Stimulated activated CD8-positive, alpha-beta memory T cell treated with anti-CD3 and anti-CD28 coated beads, Interleukin-2, amount 100 ng/mL, for 48 hours (primary cell): Measurements from ENCODE around the gene PYGB.

ENCODE experiments used
- DNase-seq, 2 donors: peaks; one replicate each; pipeline ENCODE4 v3.0.0-alpha.2; 2020; ENCODE audit warnings: low read depth in 2 of 2

PYGB gene

DNA sequence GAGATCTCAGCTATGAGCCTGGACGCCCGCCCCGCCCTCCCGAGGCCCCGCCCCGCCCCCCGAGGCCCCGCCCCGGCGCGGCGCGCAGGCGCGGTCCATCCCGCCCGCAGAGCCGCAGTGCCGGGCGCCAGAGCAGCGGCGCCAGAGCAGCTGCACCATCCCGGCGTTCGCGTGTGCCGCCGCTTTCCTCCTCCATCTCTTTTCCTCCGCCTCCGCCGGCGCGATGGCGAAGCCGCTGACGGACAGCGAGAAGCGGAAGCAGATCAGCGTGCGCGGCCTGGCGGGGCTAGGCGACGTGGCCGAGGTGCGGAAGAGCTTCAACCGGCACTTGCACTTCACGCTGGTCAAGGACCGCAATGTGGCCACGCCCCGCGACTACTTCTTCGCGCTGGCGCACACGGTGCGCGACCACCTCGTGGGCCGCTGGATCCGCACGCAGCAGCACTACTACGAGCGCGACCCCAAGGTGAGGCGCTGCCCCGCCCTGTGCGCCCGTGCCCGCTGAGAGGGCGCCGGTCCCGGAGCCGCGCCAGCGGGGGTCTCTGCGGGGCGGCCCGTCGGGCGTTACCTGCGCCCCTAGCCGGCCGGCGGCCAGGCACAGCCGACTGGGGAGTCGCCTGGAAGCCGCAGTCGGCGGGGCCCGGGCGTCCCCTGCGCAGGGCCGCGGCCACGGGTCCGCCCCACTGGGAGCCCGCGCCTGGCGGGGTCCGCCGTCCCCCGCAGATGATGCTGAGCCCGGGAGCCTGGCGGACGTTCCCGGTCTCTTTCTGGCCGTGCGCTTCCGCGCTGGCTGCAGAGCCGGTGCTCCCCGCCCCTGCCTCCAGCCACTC is at the start of gene PYGB:
Gene PYGB (plus strand): TSS at position 130 of the 830 bp plus-strand sequence. CDS start 94 bp downstream, at position 224.
- DNase-seq: peak; percentile 56 to 63

DNA sequence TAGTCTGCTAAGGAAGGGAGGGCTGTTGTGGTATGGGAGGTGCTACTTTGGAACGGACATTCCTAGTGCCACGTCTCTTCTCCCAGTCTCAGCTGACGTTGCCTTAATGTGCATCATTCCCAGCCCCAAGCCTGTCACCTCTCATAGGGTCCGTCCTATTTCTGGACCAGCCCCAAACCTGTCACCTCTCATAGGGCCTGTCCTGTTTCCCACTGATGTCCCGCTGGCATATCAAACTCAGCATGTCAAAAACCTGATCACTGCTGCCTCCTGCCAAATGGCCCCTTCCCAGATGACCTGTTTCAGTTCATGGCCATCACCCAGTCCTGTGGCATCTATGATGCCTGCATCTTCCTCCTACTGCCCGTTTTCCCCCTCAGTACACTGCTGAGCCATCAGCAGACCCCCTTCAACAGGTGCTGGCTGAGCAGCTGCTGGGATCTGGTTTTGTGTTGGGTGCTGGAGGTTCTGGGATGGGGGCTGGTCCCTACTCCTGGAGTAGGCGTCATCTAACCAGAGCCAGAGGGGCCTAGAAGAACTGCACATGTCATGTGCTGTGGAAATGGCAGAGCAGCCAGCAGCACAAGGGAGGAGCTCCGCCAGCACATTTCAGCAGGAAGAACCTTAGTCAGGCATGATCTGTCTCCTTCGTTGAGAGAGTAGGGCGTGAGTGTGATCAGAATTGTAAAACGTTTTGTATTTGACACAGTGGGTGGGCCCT is 49.1 kb upstream of the PYGB start:
- DNase-seq: no peak

DNA sequence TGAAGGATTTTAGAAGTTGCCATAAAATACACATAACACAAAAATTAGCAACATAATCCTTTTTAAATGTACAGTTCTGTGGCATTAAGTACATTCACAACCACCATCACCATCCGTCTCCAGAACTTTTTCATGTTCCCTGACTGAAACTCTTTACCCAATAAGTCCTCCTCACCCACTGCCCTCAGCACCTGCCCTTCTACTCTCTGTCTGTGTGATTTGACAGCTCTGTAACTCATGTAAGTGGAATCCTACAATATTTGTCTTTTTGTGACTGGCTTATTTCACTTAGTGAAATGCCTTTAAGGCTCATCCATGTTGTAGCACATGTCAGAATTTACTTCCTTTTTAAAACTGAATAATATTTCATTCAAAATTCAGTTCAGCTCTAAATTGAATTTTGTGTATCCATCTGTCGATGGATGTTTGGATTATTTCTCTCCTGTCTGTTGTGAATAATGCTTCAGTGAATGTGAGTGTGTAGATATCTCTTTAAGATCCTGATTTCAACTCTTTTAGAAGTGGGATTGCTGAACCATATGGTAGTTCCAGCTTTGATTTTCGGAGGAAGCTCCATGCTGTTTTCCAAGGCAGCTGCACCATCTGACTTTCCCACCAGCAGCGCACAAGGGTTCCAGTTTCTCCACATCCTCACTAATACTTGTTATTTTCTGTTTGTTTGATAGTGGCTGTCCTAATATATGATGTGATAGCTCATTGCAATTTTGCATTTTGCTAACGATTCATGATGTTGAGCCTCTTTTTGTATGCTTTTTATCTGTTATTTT is 48.2 kb upstream of the PYGB start:
- no peak for DNase-seq

DNA sequence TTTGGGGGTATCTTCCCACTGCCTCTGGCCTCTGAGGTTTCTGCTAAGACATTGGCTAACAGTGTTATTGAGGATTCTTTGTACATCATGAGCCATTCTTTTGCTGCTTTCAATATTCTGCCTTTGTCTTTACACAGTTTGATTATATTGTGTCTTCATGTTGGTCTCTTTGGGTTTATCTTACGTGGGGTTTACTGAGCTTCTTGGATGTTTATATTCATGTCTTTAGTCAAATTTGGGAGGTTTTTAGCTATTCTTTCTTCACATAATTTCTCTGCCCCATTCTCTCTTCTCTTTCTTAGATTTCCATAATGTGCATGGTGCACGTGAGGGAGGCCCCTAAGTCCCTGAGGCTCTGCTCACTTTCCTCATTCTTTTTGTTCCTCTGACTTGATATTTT is 44.8 kb upstream of the PYGB start:
- DNase-seq: no peak

DNA sequence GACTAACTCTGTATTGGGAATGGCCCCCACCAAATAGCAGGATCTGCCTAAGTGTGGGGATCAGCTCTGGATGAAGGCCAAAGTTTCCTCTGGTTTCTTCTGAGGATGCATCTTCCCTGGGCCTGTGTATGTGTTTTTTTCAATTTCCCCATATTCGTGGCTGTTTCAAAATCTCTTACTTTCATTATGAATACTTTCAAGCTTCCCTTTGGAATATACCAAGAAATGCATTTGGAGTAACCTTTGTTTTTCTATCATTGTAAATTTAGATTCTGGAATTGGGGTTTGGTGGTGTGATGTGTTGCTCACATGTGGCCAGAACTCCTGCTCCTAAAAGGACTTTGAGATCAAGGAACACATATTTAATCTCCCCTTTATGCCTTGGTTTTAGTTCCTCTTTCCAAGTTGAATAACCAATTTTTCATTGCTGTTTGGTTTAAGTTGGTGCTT is 44.0 kb upstream of the PYGB start:
- no peak for DNase-seq

DNA sequence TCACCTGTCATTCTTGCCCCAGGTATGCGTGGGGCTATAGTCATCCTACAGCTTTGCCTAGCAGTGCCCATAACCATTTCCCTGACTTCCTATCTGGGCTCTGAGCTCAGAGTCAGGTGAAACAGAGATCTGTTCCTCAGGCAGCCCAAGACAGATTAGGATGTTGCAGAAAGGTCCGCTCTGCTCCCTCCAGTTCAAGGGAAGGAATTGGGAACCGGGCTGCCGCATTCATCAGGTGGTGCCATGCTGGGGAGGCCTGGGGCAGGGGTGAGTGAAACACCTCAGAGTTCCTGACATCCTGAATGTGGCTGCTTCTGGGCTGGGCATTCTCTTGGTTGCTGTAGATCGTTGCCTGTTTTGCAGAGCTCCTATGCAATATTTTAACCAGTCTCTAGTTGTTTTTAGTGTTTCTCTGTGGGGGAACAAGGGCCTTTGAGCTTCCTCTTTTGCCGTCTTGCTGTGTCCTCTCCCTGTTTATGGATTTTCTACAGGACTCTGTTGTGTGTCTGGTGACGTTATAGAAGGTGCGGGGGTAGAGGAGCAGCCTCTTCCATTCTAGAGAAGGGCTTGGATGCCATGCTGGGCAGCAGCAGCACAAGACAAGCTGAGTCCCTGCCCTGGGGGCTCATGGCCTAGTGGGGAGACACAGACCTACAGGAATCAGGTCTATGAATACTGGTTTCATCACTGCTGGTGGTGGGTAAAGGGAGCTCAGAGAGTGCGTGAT is 43.2 kb upstream of the PYGB start:
- DNase-seq: no peak

DNA sequence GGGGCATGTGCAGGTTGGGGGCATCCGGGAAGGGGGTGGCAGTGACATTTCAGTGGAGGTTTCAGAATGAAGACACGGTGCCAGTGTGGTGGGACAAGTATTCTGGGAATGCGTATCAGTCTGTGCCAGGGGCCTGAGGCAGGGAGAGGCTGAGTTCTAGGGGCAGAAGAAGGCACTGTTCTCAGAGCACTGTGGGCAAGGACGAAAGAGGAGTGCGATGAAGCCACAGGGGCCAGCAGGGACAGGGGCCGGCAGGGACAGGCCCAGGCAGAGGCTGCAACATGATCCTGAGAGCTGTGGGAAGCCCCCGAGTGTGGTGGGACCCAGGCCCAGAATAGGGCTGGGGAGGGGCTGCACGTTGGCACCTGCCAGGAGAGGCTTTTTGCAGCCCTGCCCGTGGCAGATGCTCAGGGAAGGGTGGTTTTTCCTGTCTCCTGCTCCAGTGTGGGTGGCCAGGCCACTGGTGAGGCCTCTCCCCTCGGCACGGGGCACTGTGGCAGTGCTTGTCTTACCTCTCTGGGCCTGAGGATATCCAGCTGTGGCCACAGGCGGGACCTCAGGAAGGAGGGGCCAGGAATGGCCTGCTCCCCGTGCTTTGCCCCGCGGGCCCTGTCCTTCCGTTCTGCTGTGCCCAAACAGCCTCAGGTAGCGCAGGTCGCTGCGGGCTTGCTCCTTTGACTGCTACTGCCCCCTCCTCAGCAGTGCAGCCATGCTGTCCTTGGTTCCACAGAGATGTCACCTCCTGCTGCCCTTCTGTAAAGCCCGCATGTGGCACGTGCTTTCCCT is 42.4 kb upstream of the PYGB start:
- DNase-seq: no peak

DNA sequence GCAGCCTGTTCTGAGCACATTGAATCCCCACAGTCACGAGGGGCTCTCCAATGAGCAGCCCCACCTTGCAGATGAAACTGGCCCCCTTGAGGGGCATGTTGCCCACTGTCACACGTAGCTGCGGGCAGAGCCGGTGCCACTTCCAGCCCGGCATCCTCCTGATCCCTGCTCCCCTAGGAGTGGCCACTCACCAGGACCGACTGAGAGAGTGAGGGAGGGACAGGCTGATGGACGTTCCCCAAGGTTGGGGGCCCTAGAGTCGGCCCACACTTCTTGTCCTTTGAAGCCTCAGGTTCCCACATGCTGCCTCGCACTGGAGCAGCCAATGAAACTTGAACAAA is 41.9 kb upstream of the PYGB start:
- DNase-seq: no peak

DNA sequence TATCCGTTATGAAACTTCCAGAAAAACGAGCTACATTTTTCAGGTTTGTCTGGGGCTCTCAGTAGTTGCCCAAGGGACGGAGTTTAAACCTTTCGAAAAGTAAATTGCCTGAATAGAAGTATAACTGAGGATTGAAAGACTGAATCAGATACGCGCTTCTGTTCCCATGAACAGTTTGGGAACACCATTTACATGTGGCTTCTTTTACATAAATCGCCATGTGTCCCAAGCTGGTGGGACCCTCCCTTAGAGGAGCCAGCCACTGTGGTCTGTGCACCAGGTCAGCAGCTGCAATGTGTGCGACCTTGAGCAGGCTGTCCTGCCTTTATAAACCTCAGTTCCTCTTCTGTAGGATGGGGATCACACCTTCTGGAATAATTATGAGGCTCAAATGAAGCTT is 41.3 kb upstream of the PYGB start:
- DNase-seq: no peak

DNA sequence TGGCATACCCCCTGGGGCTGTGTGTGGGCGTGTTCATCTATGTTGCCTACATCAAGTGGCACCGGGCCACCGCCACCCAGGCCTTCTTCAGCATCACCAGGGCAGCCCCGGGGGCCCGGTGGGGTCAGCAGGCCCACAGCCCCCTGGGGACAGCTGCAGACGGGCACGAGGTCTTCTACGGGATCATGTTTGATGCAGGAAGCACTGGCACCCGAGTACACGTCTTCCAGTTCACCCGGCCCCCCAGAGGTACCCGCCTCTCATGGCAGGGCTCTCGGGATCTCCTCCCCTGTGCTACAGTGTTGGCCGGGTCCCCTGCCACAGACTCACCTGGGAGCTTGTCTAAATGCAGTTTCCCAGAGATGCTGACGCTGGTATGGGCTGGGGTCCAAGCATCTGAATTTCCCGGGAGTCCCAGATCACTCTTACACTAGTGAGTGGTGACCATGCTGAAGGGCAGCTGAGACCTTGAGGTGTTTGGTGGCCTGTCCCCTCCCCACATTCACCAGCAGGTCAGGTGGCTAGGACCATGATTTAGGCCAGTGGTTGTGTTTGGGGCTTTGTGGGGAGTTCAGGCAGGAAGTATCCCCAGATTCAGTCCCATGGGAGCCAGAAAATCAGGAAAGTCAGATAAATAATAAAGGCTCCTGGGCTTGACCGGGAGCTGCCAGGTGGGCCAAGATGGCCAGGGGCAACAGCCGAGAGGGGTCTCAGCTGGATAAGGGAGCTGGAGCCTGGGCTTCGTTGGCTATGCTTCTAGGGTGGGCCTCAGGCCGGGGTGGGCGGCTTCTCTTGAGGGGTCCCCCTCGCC is 40.5 kb upstream of the PYGB start:
- no peak for DNase-seq

DNA sequence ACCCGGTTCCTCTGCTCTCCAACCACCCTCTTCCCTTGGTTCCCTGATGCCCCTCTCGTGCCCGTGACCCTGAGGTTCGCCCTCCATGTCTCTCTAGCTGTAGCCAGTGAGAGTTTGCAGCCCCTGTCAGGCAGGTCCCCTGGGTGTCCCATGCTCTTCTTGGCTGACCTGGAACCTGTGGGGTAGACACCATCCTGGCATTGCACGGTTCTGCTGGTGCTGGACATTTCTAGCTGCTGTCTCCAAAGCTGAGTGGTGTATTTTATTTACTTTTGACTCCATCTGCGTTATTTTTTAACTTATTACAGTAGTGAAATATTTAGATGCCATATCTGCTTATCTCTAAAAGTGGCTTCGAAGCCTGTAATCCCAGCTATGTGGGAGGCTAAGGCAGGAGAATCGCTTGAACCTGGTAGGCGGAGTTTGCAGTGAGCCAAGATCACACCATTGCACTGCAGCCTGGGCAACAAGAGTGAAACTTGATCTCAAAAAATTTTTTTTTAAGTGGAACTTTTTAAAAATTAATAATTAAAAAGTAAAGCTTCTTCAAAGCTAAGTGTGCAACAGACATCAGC is 39.8 kb upstream of the PYGB start:
- DNase-seq: no peak

DNA sequence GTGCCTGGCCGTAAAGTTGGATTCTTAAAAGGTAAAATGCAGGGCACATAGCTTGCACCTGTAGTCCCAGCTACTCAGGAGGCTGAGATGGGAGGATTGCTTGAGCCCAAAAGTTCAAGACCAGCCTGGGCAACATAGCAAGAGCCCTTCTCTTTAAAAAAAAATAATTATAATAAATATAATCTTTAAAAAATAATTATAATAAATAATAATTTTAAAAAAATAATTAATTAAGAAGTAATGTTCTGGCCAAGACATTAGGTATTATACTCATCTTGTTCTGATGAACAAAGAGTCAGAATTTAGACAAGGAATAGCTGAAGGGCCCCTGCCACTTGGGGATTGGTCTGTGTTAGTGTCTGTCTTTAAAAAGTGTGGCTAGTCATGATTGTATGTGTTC is 38.5 kb upstream of the PYGB start:
- DNase-seq: no peak

DNA sequence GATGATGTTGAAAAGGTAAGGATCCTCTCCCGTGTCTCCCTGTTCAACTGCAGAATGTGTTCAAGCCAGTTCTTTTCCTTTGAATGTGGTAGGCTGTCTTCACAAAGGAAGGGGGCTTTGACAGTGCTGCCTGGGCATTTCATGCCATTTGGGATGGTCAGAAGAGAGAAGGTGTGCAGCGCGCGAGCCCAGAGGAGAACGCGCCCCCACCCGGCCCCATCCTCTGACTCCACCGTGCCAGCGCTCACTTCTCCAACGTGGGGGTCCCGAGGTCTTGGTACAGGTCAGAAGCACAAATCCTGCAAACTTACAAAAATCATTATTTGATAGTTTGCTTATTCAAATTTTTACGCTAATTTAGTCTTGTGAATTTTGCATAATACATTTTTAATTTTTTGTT is 38.0 kb upstream of the PYGB start:
- no peak for DNase-seq

DNA sequence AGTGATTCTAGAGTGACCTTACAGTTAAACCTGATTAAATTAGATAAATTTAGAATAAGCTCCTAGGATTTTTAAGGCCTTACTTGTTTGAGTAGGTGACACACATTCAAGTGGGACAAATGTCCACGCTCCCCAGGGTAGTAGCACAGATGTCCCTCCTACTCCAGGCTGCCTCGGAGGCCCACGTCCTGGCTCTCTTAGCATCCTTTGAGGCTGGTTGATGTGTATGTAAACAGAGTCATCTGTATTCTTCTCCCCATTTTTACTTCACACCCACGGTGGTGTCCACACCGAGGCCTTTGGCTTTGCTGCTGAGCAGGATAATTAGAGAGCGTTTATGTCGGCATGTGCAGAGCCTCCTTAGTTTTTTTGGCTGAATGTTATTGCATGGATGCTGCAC is 36.6 kb upstream of the PYGB start:
- no peak for DNase-seq

DNA sequence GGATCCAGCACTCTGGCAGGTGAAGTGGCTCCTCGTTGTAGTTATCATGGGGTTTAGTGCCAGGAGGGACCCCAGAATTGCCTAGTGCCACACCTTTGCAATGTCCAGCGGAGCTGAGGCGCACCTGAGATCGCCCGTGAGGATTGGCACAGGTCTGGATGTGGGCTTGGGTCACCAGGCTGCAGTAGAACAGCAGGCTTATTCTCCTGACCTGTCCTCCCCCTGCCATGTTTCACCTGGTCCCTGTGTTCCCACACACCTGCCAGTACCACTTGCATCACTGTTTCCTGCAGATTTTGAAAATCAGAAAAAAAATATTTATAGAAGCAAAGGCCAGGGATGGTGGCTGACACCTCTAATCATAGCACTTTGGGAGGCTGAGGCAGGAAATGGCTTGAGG is 35.6 kb upstream of the PYGB start:
- DNase-seq: no peak

DNA sequence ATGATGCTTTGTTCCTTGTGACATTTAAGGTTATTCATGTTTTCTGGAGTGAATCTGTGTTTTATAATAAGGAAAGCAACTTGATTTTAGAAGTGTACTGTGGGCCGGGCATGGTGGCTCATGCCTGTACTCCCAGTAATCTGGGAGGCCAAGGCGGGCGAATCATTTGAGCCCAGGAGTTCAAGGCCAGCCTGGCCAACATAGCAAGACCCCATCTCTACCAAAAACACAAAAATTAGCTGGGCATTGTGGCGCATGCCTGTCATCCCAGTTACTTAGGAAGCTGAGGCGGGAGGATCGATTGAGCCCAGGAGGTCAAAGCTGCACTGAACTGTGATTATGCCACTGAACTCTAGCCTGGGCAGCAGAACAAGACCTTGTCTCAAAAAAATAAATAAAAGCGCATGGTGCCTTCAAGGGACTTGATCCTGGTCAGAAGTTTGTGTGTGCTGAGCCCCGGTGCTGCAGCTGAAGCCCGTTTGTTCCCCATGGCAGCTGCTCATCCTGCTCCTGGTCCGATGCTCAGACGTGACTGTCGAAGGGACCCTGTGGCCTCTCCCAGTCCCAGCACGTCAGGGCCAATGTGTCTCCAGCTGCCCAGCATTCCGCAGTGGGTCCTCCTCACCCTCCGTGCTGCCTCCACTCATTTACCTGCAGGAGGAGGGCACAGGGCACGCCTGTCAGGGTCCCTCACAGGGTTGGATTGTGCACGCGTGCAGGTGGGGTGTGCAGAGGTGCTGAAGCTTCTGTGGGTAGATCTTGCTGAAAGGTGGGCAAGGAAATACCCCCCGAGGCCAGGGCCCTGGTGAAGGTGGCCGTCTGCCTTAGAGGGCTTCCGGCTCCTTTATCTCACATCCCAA is 34.1 kb upstream of the PYGB start:
- DNase-seq: no peak

DNA sequence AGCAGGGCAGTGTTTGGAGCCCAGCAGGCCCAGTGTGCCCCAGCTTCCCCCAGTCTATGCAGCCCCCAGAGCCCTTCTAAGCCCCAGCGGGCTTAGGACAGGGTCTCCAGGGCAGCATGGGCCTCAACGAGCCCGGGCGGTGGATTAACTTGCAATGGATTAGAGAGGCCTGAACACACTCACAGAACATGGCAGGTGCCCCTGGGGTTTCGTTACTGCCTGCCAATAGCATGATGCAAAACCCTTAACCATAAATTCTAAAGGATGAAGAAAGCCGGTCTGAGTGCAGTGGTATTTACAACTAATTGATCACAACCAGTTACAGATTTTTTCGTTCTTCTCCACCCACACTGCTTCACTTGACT is 33.5 kb upstream of the PYGB start:
- DNase-seq: no peak

DNA sequence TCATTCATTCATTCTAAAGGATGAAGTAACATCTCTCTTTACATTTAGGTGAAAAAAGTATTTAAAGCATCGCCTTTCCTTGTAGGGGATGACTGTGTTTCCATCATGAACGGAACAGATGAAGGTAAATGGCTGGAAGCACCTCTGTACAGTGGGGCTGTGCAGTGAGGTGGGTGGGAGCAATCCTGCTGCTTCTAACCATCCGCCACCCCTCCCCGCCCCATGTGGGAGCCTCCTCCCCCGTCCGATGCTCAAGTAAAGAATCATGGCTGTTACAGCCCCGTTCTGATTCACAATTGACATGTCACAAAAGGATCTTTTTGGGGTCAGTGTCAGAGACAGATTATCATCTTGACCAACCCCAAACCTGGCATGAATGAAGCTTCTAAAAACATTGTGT is 33.1 kb upstream of the PYGB start:
- no peak for DNase-seq

DNA sequence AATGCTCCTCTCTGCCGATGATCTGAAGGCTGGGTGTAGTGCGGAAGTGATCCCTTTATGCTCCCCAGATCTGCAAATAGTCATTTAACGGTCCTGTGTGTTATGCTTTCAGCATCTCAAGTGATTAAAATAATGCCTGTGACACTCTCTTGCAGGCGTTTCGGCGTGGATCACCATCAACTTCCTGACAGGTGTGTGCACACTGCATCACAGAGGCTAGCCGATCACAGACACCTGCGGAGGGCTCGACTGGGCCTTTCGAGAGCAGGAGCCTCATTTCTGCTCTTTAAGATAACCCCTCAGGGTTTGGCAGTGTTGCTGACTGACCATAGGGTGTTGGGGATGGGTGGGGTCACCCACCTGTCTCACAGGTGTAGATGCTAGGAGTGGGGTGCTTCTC is 32.4 kb upstream of the PYGB start:
- DNase-seq: no peak
